Activated naive CD8-positive, alpha-beta T cell treated with anti-CD3 and anti-CD28 coated beads for 36 hours (primary cell): ENCODE measurements around the gene MARCHF4. TPM values are rescaled to one million over a fixed set of nuclear protein-coding genes. Genes with fewer than 3 reads are reported as not detected.
"Not testable (repeated sequence)": the region's sequence is repeated elsewhere in the genome, so short reads cannot be mapped to it uniquely, and the experiment has no call there.

Source experiments
- DNase-seq: peaks from one replicate; pipeline ENCODE4 v3.0.0; 2021
- H3K27ac Mint-ChIP-seq: one replicate; pipeline ENCODE4 v1.8.0; 2022; ENCODE audit warnings: mild to moderate bottlenecking, moderate library complexity, mixed read lengths
- H3K27me3 Mint-ChIP-seq: one replicate; pipeline ENCODE4 v1.8.0; 2022; ENCODE audit warnings: mild to moderate bottlenecking, mixed read lengths
- H3K36me3 Mint-ChIP-seq: one replicate; pipeline ENCODE4 v1.8.0; 2021; ENCODE audit warnings: mild to moderate bottlenecking, mixed read lengths
- H3K4me1 Mint-ChIP-seq: one replicate; pipeline ENCODE4 v1.8.0; 2021; ENCODE audit warnings: mixed read lengths
- H3K4me3 Mint-ChIP-seq: one replicate; pipeline ENCODE4 v1.8.0; 2022; ENCODE audit warnings: mild to moderate bottlenecking, moderate library complexity, mixed read lengths
- H3K9me3 Mint-ChIP-seq: one replicate; pipeline ENCODE4 v1.8.0; 2022; ENCODE audit warnings: mixed read lengths
- total RNA-seq, 2 experiments: library from RNA; stranded (reverse); gene quantifications; one replicate each; pipeline ENCODE4 v1.2.3, GENCODE V29; 2021

Gene MARCHF4
- total RNA-seq, 2 experiments from 2014 or later = not detected

- H3K4me1 Mint-ChIP-seq = no peaks in the 10 kb centered on the region
- no peaks in the 10 kb centered on the region for H3K36me3 Mint-ChIP-seq
- DNase-seq = peak; percentile 29
Observed at GRCh38 chr2:216404010-216404618, 31.8 kb upstream of the MARCHF4 start.

GRCh38 chr2:216402751-216403150 lies 30.5 kb upstream of the MARCHF4 start:
- no peaks in the 10 kb centered on the region for H3K27me3 Mint-ChIP-seq
- no peak overlapping the region for H3K4me3 Mint-ChIP-seq
- no peaks in the 10 kb centered on the region for H3K9me3 Mint-ChIP-seq
- H3K27ac Mint-ChIP-seq = no peak overlapping the region
- no peak for DNase-seq
- H3K36me3 Mint-ChIP-seq = no peaks in the 10 kb centered on the region
- H3K4me1 Mint-ChIP-seq = no peaks in the 10 kb centered on the region

More at GRCh38 chr2:216404010-216404618, 31.8 kb upstream of the MARCHF4 start:
- H3K27me3 Mint-ChIP-seq = no peaks in the 10 kb centered on the region
- no peak overlapping the region for H3K4me3 Mint-ChIP-seq
- H3K9me3 Mint-ChIP-seq = no peaks in the 10 kb centered on the region
- H3K27ac Mint-ChIP-seq = no peak overlapping the region

- no peaks in the 10 kb centered on the region for H3K9me3 Mint-ChIP-seq
- no peak for DNase-seq
- no peaks in the 10 kb centered on the region for H3K27me3 Mint-ChIP-seq
- no peak overlapping the region for H3K27ac Mint-ChIP-seq
- no peaks in the 10 kb centered on the region for H3K36me3 Mint-ChIP-seq
- H3K4me3 Mint-ChIP-seq = no peak overlapping the region
- H3K4me1 Mint-ChIP-seq = peaks cover 4% of the 10 kb centered on the region
Observed at GRCh38 chr2:216399621-216400020, 27.3 kb upstream of the MARCHF4 start.

- H3K27ac Mint-ChIP-seq = no peak overlapping the region
- no peak overlapping the region for H3K4me3 Mint-ChIP-seq
- H3K9me3 Mint-ChIP-seq = no peaks in the 10 kb centered on the region
- H3K4me1 Mint-ChIP-seq = peaks cover 5% of the 10 kb centered on the region
- H3K27me3 Mint-ChIP-seq = no peaks in the 10 kb centered on the region
- DNase-seq = no peak
- no peaks in the 10 kb centered on the region for H3K36me3 Mint-ChIP-seq
Observed at GRCh38 chr2:216394881-216395280, 22.6 kb upstream of the MARCHF4 start.

- H3K4me3 Mint-ChIP-seq = no peak overlapping the region
- no peaks in the 10 kb centered on the region for H3K9me3 Mint-ChIP-seq
- H3K4me1 Mint-ChIP-seq = peaks cover 16% of the 10 kb centered on the region
- no peak for DNase-seq
- no peaks in the 10 kb centered on the region for H3K36me3 Mint-ChIP-seq
- H3K27ac Mint-ChIP-seq = no peak overlapping the region
- no peaks in the 10 kb centered on the region for H3K27me3 Mint-ChIP-seq
Observed at GRCh38 chr2:216392945-216393840, 20.9 kb upstream of the MARCHF4 start.

- no peaks in the 10 kb centered on the region for H3K9me3 Mint-ChIP-seq
- H3K4me3 Mint-ChIP-seq = no peak overlapping the region
- H3K27ac Mint-ChIP-seq = no peak overlapping the region
- peaks cover 22% of the 10 kb centered on the region for H3K4me1 Mint-ChIP-seq
- no peak for DNase-seq
- H3K27me3 Mint-ChIP-seq = no peaks in the 10 kb centered on the region
- no peaks in the 10 kb centered on the region for H3K36me3 Mint-ChIP-seq
Observed at GRCh38 chr2:216392018-216392562, 19.8 kb upstream of the MARCHF4 start.

- Mint-ChIP-seq H3K9me3 (no peaks in the 10 kb centered on the region), H3K27me3 (no peaks in the 10 kb centered on the region), H3K27ac (no peak overlapping the region), H3K4me3 (no peak overlapping the region), H3K36me3 (no peaks in the 10 kb centered on the region), H3K4me1 (peaks cover 22% of the 10 kb centered on the region)
- no peak for DNase-seq
Observed at GRCh38 chr2:216391401-216391800, 19.1 kb upstream of the MARCHF4 start.

GRCh38 chr2:216389570-216389969 lies 17.3 kb upstream of the MARCHF4 start:
- Mint-ChIP-seq H3K27ac (no peak overlapping the region), H3K4me3 (no peak overlapping the region), H3K9me3 (no peaks in the 10 kb centered on the region), H3K27me3 (no peaks in the 10 kb centered on the region), H3K4me1 (peaks cover 18% of the 10 kb centered on the region), H3K36me3 (no peaks in the 10 kb centered on the region)
- no peak for DNase-seq

GRCh38 chr2:216388046-216388884 lies 16.0 kb upstream of the MARCHF4 start:
- Mint-ChIP-seq H3K9me3 (no peaks in the 10 kb centered on the region), H3K27me3 (no peaks in the 10 kb centered on the region), H3K4me3 (no peak overlapping the region), H3K27ac (peak overlapping the region; percentile 80), H3K36me3 (no peaks in the 10 kb centered on the region), H3K4me1 (peaks cover 17% of the 10 kb centered on the region)
- peak; percentile 17 for DNase-seq

GRCh38 chr2:216387262-216387661 lies 15.0 kb upstream of the MARCHF4 start:
- no peaks in the 10 kb centered on the region for H3K27me3 Mint-ChIP-seq
- H3K27ac Mint-ChIP-seq = no peak overlapping the region
- no peaks in the 10 kb centered on the region for H3K36me3 Mint-ChIP-seq
- DNase-seq = no peak
- H3K4me1 Mint-ChIP-seq = peaks cover 17% of the 10 kb centered on the region
- no peak overlapping the region for H3K4me3 Mint-ChIP-seq
- no peaks in the 10 kb centered on the region for H3K9me3 Mint-ChIP-seq

- DNase-seq = no peak
- H3K4me3 Mint-ChIP-seq = no peak overlapping the region
- H3K4me1 Mint-ChIP-seq = peaks cover 17% of the 10 kb centered on the region
- H3K27ac Mint-ChIP-seq = no peak overlapping the region
- H3K27me3 Mint-ChIP-seq = no peaks in the 10 kb centered on the region
- H3K9me3 Mint-ChIP-seq = no peaks in the 10 kb centered on the region
- no peaks in the 10 kb centered on the region for H3K36me3 Mint-ChIP-seq
Observed at GRCh38 chr2:216385478-216385877, 13.2 kb upstream of the MARCHF4 start.

GRCh38 chr2:216384409-216384808 lies 12.1 kb upstream of the MARCHF4 start:
- H3K27me3 Mint-ChIP-seq, H3K36me3 Mint-ChIP-seq, H3K9me3 Mint-ChIP-seq, DNase-seq, H3K27ac Mint-ChIP-seq, H3K4me3 Mint-ChIP-seq: not testable (repeated sequence)
- peaks cover 15% of the 10 kb centered on the region for H3K4me1 Mint-ChIP-seq

- H3K4me3 Mint-ChIP-seq = no peak overlapping the region
- H3K27me3 Mint-ChIP-seq = peaks cover 4% of the 10 kb centered on the region
- no peaks in the 10 kb centered on the region for H3K4me1 Mint-ChIP-seq
- H3K27ac Mint-ChIP-seq = no peak overlapping the region
- DNase-seq = no peak
- H3K9me3 Mint-ChIP-seq = no peaks in the 10 kb centered on the region
- H3K36me3 Mint-ChIP-seq = no peaks in the 10 kb centered on the region
Observed at GRCh38 chr2:216379977-216380376, 7.7 kb upstream of the MARCHF4 start.

- Mint-ChIP-seq H3K27ac (no peak overlapping the region), H3K4me3 (no peak overlapping the region), H3K36me3 (no peaks in the 10 kb centered on the region), H3K4me1 (peaks cover 12% of the 10 kb centered on the region), H3K9me3 (peaks cover 1% of the 10 kb centered on the region), H3K27me3 (peaks cover 35% of the 10 kb centered on the region)
- DNase-seq = no peak
Observed at GRCh38 chr2:216375286-216375685, 3.0 kb upstream of the MARCHF4 start.

GRCh38 chr2:216373896-216374295 lies 1.6 kb upstream of the MARCHF4 start:
- no peaks in the 10 kb centered on the region for H3K36me3 Mint-ChIP-seq
- H3K4me1 Mint-ChIP-seq = peaks cover 12% of the 10 kb centered on the region
- H3K9me3 Mint-ChIP-seq = peaks cover 1% of the 10 kb centered on the region
- no peak overlapping the region for H3K4me3 Mint-ChIP-seq
- DNase-seq = no peak
- H3K27ac Mint-ChIP-seq = no peak overlapping the region
- peaks cover 43% of the 10 kb centered on the region for H3K27me3 Mint-ChIP-seq
